ENCODE measurements around the gene PRKAG2.
"Not testable (repeated sequence)": the region's sequence is repeated elsewhere in the genome, so short reads cannot be mapped to it uniquely, and the experiment has no call there.

Gene PRKAG2

GRCh38 chr7:151884312-151885201, 7.6 kb upstream of the PRKAG2 start:
- H3K9me3 ChIP-seq (ENCODE audit: control insufficient read depth, low read length): no peaks in the 10 kb centered on the region
- no peak overlapping the region for H3K27ac ChIP-seq (ENCODE audit: low read depth, low read length, severe bottlenecking)
- no peaks in the 10 kb centered on the region for H3K36me3 ChIP-seq (ENCODE audit: control insufficient read depth, insufficient read depth, low read length)
- no peak overlapping the region for H3K4me3 ChIP-seq (ENCODE audit: extremely low read depth, insufficient read depth, low read length, poor library complexity, severe bottlenecking)
- WGBS, 2 experiments (ENCODE audit: insufficient coverage in 2 of 2): 93 to 95% methylated on average over 14 to 15 of the region's 15 CpGs
- H3K4me1 ChIP-seq (ENCODE audit: control insufficient read depth, insufficient read depth, low read length, poor library complexity, severe bottlenecking): no peaks in the 10 kb centered on the region

GRCh38 chr7:151883857-151884256, 6.9 kb upstream of the PRKAG2 start:
- WGBS, 2 experiments (ENCODE audit: insufficient coverage in 2 of 2): 90 to 93% methylated on average over 3 of the region's 3 CpGs
- no peaks in the 10 kb centered on the region for H3K4me1 ChIP-seq (ENCODE audit: control insufficient read depth, insufficient read depth, low read length, poor library complexity, severe bottlenecking)
- H3K4me3 ChIP-seq (ENCODE audit: extremely low read depth, insufficient read depth, low read length, poor library complexity, severe bottlenecking): no peak overlapping the region
- no peaks in the 10 kb centered on the region for H3K9me3 ChIP-seq (ENCODE audit: control insufficient read depth, low read length)
- no peak overlapping the region for H3K27ac ChIP-seq (ENCODE audit: low read depth, low read length, severe bottlenecking)
- no peaks in the 10 kb centered on the region for H3K36me3 ChIP-seq (ENCODE audit: control insufficient read depth, insufficient read depth, low read length)

GRCh38 chr7:151882734-151883133, 5.8 kb upstream of the PRKAG2 start:
- H3K36me3 ChIP-seq (ENCODE audit: control insufficient read depth, insufficient read depth, low read length): no peaks in the 10 kb centered on the region
- H3K4me1 ChIP-seq (ENCODE audit: control insufficient read depth, insufficient read depth, low read length, poor library complexity, severe bottlenecking): peaks cover 6% of the 10 kb centered on the region
- H3K4me3 ChIP-seq (ENCODE audit: extremely low read depth, insufficient read depth, low read length, poor library complexity, severe bottlenecking): no peak overlapping the region
- H3K27ac ChIP-seq (ENCODE audit: low read depth, low read length, severe bottlenecking): no peak overlapping the region
- no peaks in the 10 kb centered on the region for H3K9me3 ChIP-seq (ENCODE audit: control insufficient read depth, low read length)
- 93 to 95% methylated on average over 2 of the region's 2 CpGs for WGBS, 2 experiments (ENCODE audit: insufficient coverage in 2 of 2)

GRCh38 chr7:151880688-151881087, 3.8 kb upstream of the PRKAG2 start:
- Histone ChIP-seq H3K4me1 (ENCODE audit: control insufficient read depth, insufficient read depth, low read length, poor library complexity, severe bottlenecking) (peaks cover 6% of the 10 kb centered on the region), H3K36me3 (ENCODE audit: control insufficient read depth, insufficient read depth, low read length) (no peaks in the 10 kb centered on the region), H3K9me3 (ENCODE audit: control insufficient read depth, low read length) (no peaks in the 10 kb centered on the region), H3K27ac (ENCODE audit: low read depth, low read length, severe bottlenecking) (no peak overlapping the region), H3K4me3 (ENCODE audit: extremely low read depth, insufficient read depth, low read length, poor library complexity, severe bottlenecking) (no peak overlapping the region)
- WGBS, 2 experiments (ENCODE audit: insufficient coverage in 2 of 2): 67% methylated on average over 1 of the region's 3 CpGs; no CpG with 5 or more reads in 1 of the 2 experiments

- no peaks in the 10 kb centered on the region for H3K36me3 ChIP-seq (ENCODE audit: control insufficient read depth, insufficient read depth, low read length)
- WGBS, 2 experiments (ENCODE audit: insufficient coverage in 2 of 2): 17 to 22% methylated on average over 13 to 25 of the region's 30 CpGs
- H3K4me1 ChIP-seq (ENCODE audit: control insufficient read depth, insufficient read depth, low read length, poor library complexity, severe bottlenecking): peaks cover 12% of the 10 kb centered on the region
- H3K9me3 ChIP-seq (ENCODE audit: control insufficient read depth, low read length): no peaks in the 10 kb centered on the region
- no peak overlapping the region for H3K27ac ChIP-seq (ENCODE audit: low read depth, low read length, severe bottlenecking)
- H3K4me3 ChIP-seq (ENCODE audit: extremely low read depth, insufficient read depth, low read length, poor library complexity, severe bottlenecking): peak overlapping the region; percentile 56
Measured at GRCh38 chr7:151877911-151878835, 1.3 kb upstream of the PRKAG2 start.

- no peak overlapping the region for H3K27ac ChIP-seq (ENCODE audit: low read depth, low read length, severe bottlenecking)
- 0% methylated on average over 58 to 65 of the region's 93 CpGs for WGBS, 2 experiments (ENCODE audit: insufficient coverage in 2 of 2)
- H3K4me1 ChIP-seq (ENCODE audit: control insufficient read depth, insufficient read depth, low read length, poor library complexity, severe bottlenecking): peaks cover 12% of the 10 kb centered on the region
- H3K36me3 ChIP-seq (ENCODE audit: control insufficient read depth, insufficient read depth, low read length): no peaks in the 10 kb centered on the region
- H3K4me3 ChIP-seq (ENCODE audit: extremely low read depth, insufficient read depth, low read length, poor library complexity, severe bottlenecking): peak overlapping the region; percentile 56
- H3K9me3 ChIP-seq (ENCODE audit: control insufficient read depth, low read length): no peaks in the 10 kb centered on the region
Measured at GRCh38 chr7:151875942-151876898, 695 bp downstream of the PRKAG2 start.

- H3K4me1 ChIP-seq (ENCODE audit: control insufficient read depth, insufficient read depth, low read length, poor library complexity, severe bottlenecking): peaks cover 12% of the 10 kb centered on the region
- not testable (repeated sequence) for H3K27ac ChIP-seq (ENCODE audit: low read depth, low read length, severe bottlenecking); H3K36me3 ChIP-seq (ENCODE audit: control insufficient read depth, insufficient read depth, low read length); H3K4me3 ChIP-seq (ENCODE audit: extremely low read depth, insufficient read depth, low read length, poor library complexity, severe bottlenecking); H3K9me3 ChIP-seq (ENCODE audit: control insufficient read depth, low read length)
- WGBS, 2 experiments (ENCODE audit: insufficient coverage in 2 of 2): 80 to 100% methylated on average over 1 of the region's 4 CpGs
Measured at GRCh38 chr7:151874479-151874878, 2.4 kb downstream of the PRKAG2 start.

- 78 to 82% methylated on average over 10 to 11 of the region's 11 CpGs for WGBS, 2 experiments (ENCODE audit: insufficient coverage in 2 of 2)
Measured at GRCh38 chr7:151873402-151873965, 3.4 kb downstream of the PRKAG2 start.

GRCh38 chr7:151872531-151873401, 4.1 kb downstream of the PRKAG2 start:
- Histone ChIP-seq H3K4me1 (ENCODE audit: control insufficient read depth, insufficient read depth, low read length, poor library complexity, severe bottlenecking) (peaks cover 6% of the 10 kb centered on the region), H3K36me3 (ENCODE audit: control insufficient read depth, insufficient read depth, low read length) (no peaks in the 10 kb centered on the region), H3K27ac (ENCODE audit: low read depth, low read length, severe bottlenecking) (no peak overlapping the region), H3K9me3 (ENCODE audit: control insufficient read depth, low read length) (no peaks in the 10 kb centered on the region), H3K4me3 (ENCODE audit: extremely low read depth, insufficient read depth, low read length, poor library complexity, severe bottlenecking) (no peak overlapping the region)
- WGBS, 2 experiments (ENCODE audit: insufficient coverage in 2 of 2): 81 to 88% methylated on average over 15 to 16 of the region's 16 CpGs

More at GRCh38 chr7:151873402-151873965, 3.4 kb downstream of the PRKAG2 start:
- peaks cover 12% of the 10 kb centered on the region for H3K4me1 ChIP-seq (ENCODE audit: control insufficient read depth, insufficient read depth, low read length, poor library complexity, severe bottlenecking)
- H3K36me3 ChIP-seq (ENCODE audit: control insufficient read depth, insufficient read depth, low read length): no peaks in the 10 kb centered on the region
- no peak overlapping the region for H3K4me3 ChIP-seq (ENCODE audit: extremely low read depth, insufficient read depth, low read length, poor library complexity, severe bottlenecking)
- H3K27ac ChIP-seq (ENCODE audit: low read depth, low read length, severe bottlenecking): no peak overlapping the region
- H3K9me3 ChIP-seq (ENCODE audit: control insufficient read depth, low read length): no peaks in the 10 kb centered on the region
